Measurements from ENCODE around the gene SAMD3.

GRCh38 chr6:130156908-130157307 is 65.8 kb downstream of the SAMD3 start:
- TF ChIP-seq TARDBP (IDR thresholded peaks at IDR 0.05) (no peak), NFRKB (IDR thresholded peaks at IDR 0.05) (no peak)
